Naive thymus-derived CD4-positive, alpha-beta T cell (primary cell): ENCODE data around the gene CYP11A1. TPM values are rescaled to one million over a fixed set of nuclear protein-coding genes. Genes with fewer than 3 reads are reported as not detected.

Source experiments
- ATAC-seq: fragments of 150-1000 bp; cut with Tn5 transposase; 2 replicates; pipeline ENCODE4 v1.10.0; 2021; ENCODE audit warnings: mild to moderate bottlenecking, moderate library complexity
- CTCF ChIA-PET: fragments of 350-600 bp; sonication (Branson Sonifier 250); formaldehyde crosslinking; loops from one replicate; lab custom pipeline; 2021; ENCODE audit warnings: antibody characterized with exemption; lab: Charles Lee
- POLR2A ChIA-PET: fragments of 350-600 bp; sonication (Branson Sonifier 250); formaldehyde crosslinking; loops from one replicate; lab custom pipeline; 2021; ENCODE audit warnings: antibody characterized with exemption, inconsistent platforms; lab: Charles Lee
- DNase-seq, 9 donors: peaks; one replicate each; pipeline versions ENCODE4 v3.0.0 to v3.0.0-alpha.2; 2020 to 2022; ENCODE audit warnings: mixed read lengths in 1 of 9
- H3K27ac ChIP-seq: one replicate; pipeline ENCODE4 v1.7.0; 2013; ENCODE audit warnings: mild to moderate bottlenecking, low read depth, low read length, moderate library complexity
- H3K27me3 ChIP-seq, 2 donors: one replicate each; pipeline ENCODE4 v1.7.0; 2013; ENCODE audit warnings: low read length in 2 of 2, mild to moderate bottlenecking in 2 of 2, moderate library complexity in 2 of 2; ENCODE audit not compliant: control insufficient read depth in 2 of 2, insufficient read depth in 2 of 2
- H3K36me3 ChIP-seq, 3 experiments: 1 replicate in 2 of 3; 2 replicates in 1 of 3; pipeline ENCODE4 v1.7.0; 2013; ENCODE audit warnings: low read length in 3 of 3, mild to moderate bottlenecking in 3 of 3, moderate library complexity in 1 of 3; ENCODE audit not compliant: insufficient read depth in 3 of 3, control insufficient read depth in 2 of 3
- H3K4me1 ChIP-seq, 2 donors: one replicate each; pipeline ENCODE4 v1.7.0; 2013; ENCODE audit warnings: low read length in 2 of 2, mild to moderate bottlenecking in 2 of 2, moderate library complexity in 1 of 2; ENCODE audit not compliant: control insufficient read depth in 2 of 2, insufficient read depth in 2 of 2
- H3K4me3 ChIP-seq: 2 replicates; pipeline ENCODE4 v1.7.0; 2013; ENCODE audit warnings: mild to moderate bottlenecking, low read length
- H3K9me3 ChIP-seq, 3 experiments: 1 replicate in 2 of 3; 2 replicates in 1 of 3; pipeline ENCODE4 v1.7.0; 2013; ENCODE audit warnings: low read length in 3 of 3; ENCODE audit not compliant: control insufficient read depth in 2 of 3
- H3K27ac Mint-ChIP-seq, 9 donors: one replicate each; pipeline ENCODE4 v1.8.0; 2020 to 2022; ENCODE audit warnings: mixed read lengths in 9 of 9, mild to moderate bottlenecking in 8 of 9, moderate library complexity in 5 of 9, inconsistent platforms in 2 of 9
- H3K27me3 Mint-ChIP-seq, 5 donors: one replicate each; pipeline ENCODE4 v1.8.0; 2021 to 2022; ENCODE audit warnings: mixed read lengths in 5 of 5, mild to moderate bottlenecking in 1 of 5
- H3K36me3 Mint-ChIP-seq, 5 donors: one replicate each; pipeline ENCODE4 v1.8.0; 2020 to 2022; ENCODE audit warnings: mixed read lengths in 5 of 5, mild to moderate bottlenecking in 3 of 5, inconsistent platforms in 1 of 5
- H3K4me1 Mint-ChIP-seq, 7 donors: one replicate each; pipeline ENCODE4 v1.8.0; 2020 to 2022; ENCODE audit warnings: mixed read lengths in 7 of 7, mild to moderate bottlenecking in 3 of 7, inconsistent platforms in 1 of 7
- H3K4me3 Mint-ChIP-seq, 10 donors: one replicate each; pipeline ENCODE4 v1.8.0; 2020 to 2022; ENCODE audit warnings: mild to moderate bottlenecking in 10 of 10, mixed read lengths in 10 of 10, moderate library complexity in 6 of 10, inconsistent platforms in 2 of 10
- H3K9me3 Mint-ChIP-seq, 11 donors: one replicate each; pipeline ENCODE4 v1.8.0; 2020 to 2022; ENCODE audit warnings: mixed read lengths in 11 of 11, mild to moderate bottlenecking in 4 of 11, inconsistent platforms in 1 of 11, moderate library complexity in 1 of 11
- intact Hi-C, 2 donors: fragments of 100-400 bp; cut with micrococcal nuclease; formaldehyde crosslinking; loops; one replicate each; pipeline ENCODE4 v1.15.1; 2023
- polyA plus RNA-seq, 2 donors: library from polyadenylated mRNA; unstranded; fragments of 300-500 nt; fragmentation: Illumina TruSeq; gene quantifications; one replicate each; pipeline ENCODE4 v1.2.3, GENCODE V29; 2021
- total RNA-seq, 6 experiments: library from RNA in 5 of 6; stranded (reverse) in 5 of 6; gene quantifications; 1 replicate in 5 of 6; 2 replicates in 1 of 6; pipeline ENCODE4 v1.2.3 and lab custom pipeline; 2021 to 2026

CYP11A1 gene
- total and polyA plus RNA-seq, 7 experiments from 2014 or later = 0.58 to 1.0 TPM; not detected in 5

GRCh38 chr15:74334127-74334526 lies 33.3 kb downstream of the CYP11A1 start:
- Mint-ChIP-seq H3K36me3 (no peaks in the 10 kb centered on the region), H3K27me3 (peaks cover 0 to 3% (median 0%) of the 10 kb centered on the region in 5 donors), H3K4me1 (peaks cover 0 to 2% (median 0%) of the 10 kb centered on the region in 7 donors), H3K27ac (no peak overlapping the region), H3K4me3 (no peak overlapping the region), H3K9me3 (peaks cover 0 to 8% (median 0%) of the 10 kb centered on the region in 11 donors)
- H3K9me3 ChIP-seq = no peaks in the 10 kb centered on the region
- no peaks in the 10 kb centered on the region for H3K4me1 ChIP-seq
- ChIA-PET CTCF (no interaction called here), POLR2A (no interaction called here)
- no peak overlapping the region for H3K4me3 ChIP-seq
- DNase-seq = no peak
- no peaks in the 10 kb centered on the region for H3K36me3 ChIP-seq
- ATAC-seq = no peak
- intact Hi-C loops = no loop called here
- H3K27ac ChIP-seq = no peak overlapping the region
- no peaks in the 10 kb centered on the region for H3K27me3 ChIP-seq

- H3K9me3 Mint-ChIP-seq = peaks cover 0 to 8% (median 0%) of the 10 kb centered on the region in 11 donors
- DNase-seq (no peak), ATAC-seq (no peak)
- H3K36me3 Mint-ChIP-seq = no peaks in the 10 kb centered on the region
- Histone ChIP-seq H3K4me3 (no peak overlapping the region), H3K27ac (no peak overlapping the region), H3K4me1 (no peaks in the 10 kb centered on the region), H3K9me3 (no peaks in the 10 kb centered on the region), H3K36me3 (no peaks in the 10 kb centered on the region), H3K27me3 (no peaks in the 10 kb centered on the region)
- CTCF ChIA-PET = no interaction called here
- peaks cover 0 to 3% (median 0%) of the 10 kb centered on the region in 5 donors for H3K27me3 Mint-ChIP-seq
- H3K4me3 Mint-ChIP-seq = no peak overlapping the region
- H3K27ac Mint-ChIP-seq = no peak overlapping the region
- POLR2A ChIA-PET = no interaction called here
- intact Hi-C loops = no loop called here
- H3K4me1 Mint-ChIP-seq = peaks cover 0 to 5% (median 0%) of the 10 kb centered on the region in 7 donors
These were observed 33.8 kb downstream of the CYP11A1 start for GRCh38 chr15:74333662-74334061.

GRCh38 chr15:74333093-74333492 lies 34.4 kb downstream of the CYP11A1 start:
- no peak overlapping the region for H3K27ac ChIP-seq
- no peak overlapping the region for H3K4me3 Mint-ChIP-seq
- H3K27me3 Mint-ChIP-seq = peaks cover 0 to 3% (median 0%) of the 10 kb centered on the region in 5 donors
- ChIA-PET CTCF (no interaction called here), POLR2A (no interaction called here)
- H3K4me1 ChIP-seq = no peaks in the 10 kb centered on the region
- no peak overlapping the region for H3K27ac Mint-ChIP-seq
- H3K4me3 ChIP-seq = no peak overlapping the region
- no peaks in the 10 kb centered on the region for H3K9me3 ChIP-seq
- no peaks in the 10 kb centered on the region for H3K36me3 ChIP-seq
- peaks cover 0 to 9% (median 3%) of the 10 kb centered on the region in 7 donors for H3K4me1 Mint-ChIP-seq
- ATAC-seq = no peak
- no peak for DNase-seq
- H3K27me3 ChIP-seq = no peaks in the 10 kb centered on the region
- intact Hi-C loops = no loop called here
- H3K9me3 Mint-ChIP-seq = peaks cover 0 to 8% (median 0%) of the 10 kb centered on the region in 11 donors
- no peaks in the 10 kb centered on the region for H3K36me3 Mint-ChIP-seq

- intact Hi-C loops = no loop called here
- POLR2A ChIA-PET = no interaction called here
- Mint-ChIP-seq H3K36me3 (no peaks in the 10 kb centered on the region), H3K4me1 (peaks cover 0 to 11% (median 3%) of the 10 kb centered on the region in 7 donors), H3K27ac (no peak overlapping the region), H3K9me3 (peaks cover 0 to 8% (median 0%) of the 10 kb centered on the region in 11 donors), H3K4me3 (no peak overlapping the region), H3K27me3 (peaks cover 0 to 3% (median 0%) of the 10 kb centered on the region in 5 donors)
- Histone ChIP-seq H3K27ac (no peak overlapping the region), H3K4me1 (no peaks in the 10 kb centered on the region), H3K36me3 (no peaks in the 10 kb centered on the region), H3K27me3 (no peaks in the 10 kb centered on the region), H3K9me3 (no peaks in the 10 kb centered on the region), H3K4me3 (no peak overlapping the region)
- ATAC-seq (no peak), DNase-seq (no peak)
- CTCF ChIA-PET = no interaction called here
These were observed 34.8 kb downstream of the CYP11A1 start for GRCh38 chr15:74332611-74333010.

- peaks cover 0 to 3% (median 0%) of the 10 kb centered on the region in 5 donors for H3K27me3 Mint-ChIP-seq
- Histone ChIP-seq H3K9me3 (no peaks in the 10 kb centered on the region), H3K27me3 (no peaks in the 10 kb centered on the region), H3K27ac (no peak overlapping the region), H3K4me1 (no peaks in the 10 kb centered on the region), H3K36me3 (no peaks in the 10 kb centered on the region), H3K4me3 (no peak overlapping the region)
- ChIA-PET CTCF (no interaction called here), POLR2A (no interaction called here)
- ATAC-seq (no peak), DNase-seq (no peak)
- peaks cover 0 to 8% (median 0%) of the 10 kb centered on the region in 11 donors for H3K9me3 Mint-ChIP-seq
- H3K36me3 Mint-ChIP-seq = no peaks in the 10 kb centered on the region
- intact Hi-C loops = no loop called here
- no peak overlapping the region for H3K27ac Mint-ChIP-seq
- peaks cover 0 to 11% (median 3%) of the 10 kb centered on the region in 7 donors for H3K4me1 Mint-ChIP-seq
- H3K4me3 Mint-ChIP-seq = no peak overlapping the region
These were observed 35.4 kb downstream of the CYP11A1 start for GRCh38 chr15:74332011-74332410.

DNA sequence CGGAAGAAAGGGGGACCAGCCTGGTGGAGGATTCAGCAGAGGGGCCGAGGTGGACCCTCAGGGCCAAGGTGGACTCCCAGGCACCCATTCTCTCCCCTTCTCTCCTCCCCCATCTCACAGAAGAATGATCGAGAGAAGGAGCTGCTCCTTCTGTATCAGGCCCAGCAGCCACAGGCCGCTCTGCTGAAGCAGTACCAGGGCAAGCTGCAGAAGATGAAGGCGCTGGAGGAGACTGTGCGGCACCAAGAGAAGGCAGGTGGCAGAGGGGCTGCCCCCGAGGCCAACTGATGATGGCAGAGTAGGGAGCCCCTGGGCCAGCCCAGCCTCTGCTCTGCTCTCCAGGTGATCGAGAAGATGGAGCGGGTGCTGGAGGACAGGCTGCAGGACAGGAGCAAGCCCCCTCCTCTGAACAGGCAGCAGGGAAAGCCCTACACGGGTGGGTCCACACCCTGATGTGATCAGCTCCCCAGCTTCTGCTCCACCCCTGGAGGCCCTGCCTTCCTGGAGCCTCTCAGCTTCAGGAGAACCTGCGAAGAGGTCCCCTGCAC lies 36.5 kb downstream of the CYP11A1 start:
- Mint-ChIP-seq H3K4me3 (no peak overlapping the region), H3K9me3 (peaks cover 0 to 8% (median 0%) of the 10 kb centered on the region in 11 donors), H3K4me1 (peaks cover 0 to 11% (median 3%) of the 10 kb centered on the region in 7 donors), H3K27me3 (peaks cover 0 to 3% (median 0%) of the 10 kb centered on the region in 5 donors), H3K36me3 (no peaks in the 10 kb centered on the region), H3K27ac (no peak overlapping the region)
- Histone ChIP-seq H3K4me1 (no peaks in the 10 kb centered on the region), H3K9me3 (no peaks in the 10 kb centered on the region), H3K36me3 (no peaks in the 10 kb centered on the region), H3K4me3 (no peak overlapping the region), H3K27ac (no peak overlapping the region), H3K27me3 (no peaks in the 10 kb centered on the region)
- ChIA-PET CTCF (interaction anchor here (0.8 kb wide), 1 partner anchor 9 kb away, joined by 3 read pairs; no protein-coding TSS in a partner anchor), POLR2A (no interaction called here)
- ATAC-seq = no peak
- intact Hi-C loops = no loop called here
- DNase-seq = no peak
